HepG2 (cell line): ENCODE data around the gene CNTD1. TPM values are rescaled to one million over a fixed set of nuclear protein-coding genes. Genes with fewer than 3 reads are reported as not detected.

ENCODE experiments used
- ATAC-seq: fragments of 200-7000 bp; cut with Tn5 transposase; 3 replicates; pipeline ENCODE4 v1.9.1; 2020; ENCODE audit warnings: mild to moderate bottlenecking, moderate library complexity
- BruUV-seq: library from RNA; stranded (reverse); fragments of 400-500 nt; replicated peaks from 2 replicates; lab custom pipeline; 2021; lab: Mats Ljungman, UMichigan
- CTCF ChIA-PET: fragments of 300-600 bp; formaldehyde crosslinking; extraction: SDS; loops from one replicate; lab custom pipeline; 2021; ENCODE audit warnings: low total read pairs, inconsistent platforms, low intra/inter-chr PET ratio; lab: Yijun Ruan, JAX
- POLR2A ChIA-PET: fragments of 350-600 bp; sonication (Branson Sonifier 250); formaldehyde crosslinking; loops from one replicate; lab custom pipeline; 2020; ENCODE audit warnings: antibody characterized with exemption, inconsistent platforms; lab: Yijun Ruan, JAX
- DNase-seq: peaks from one replicate; pipeline ENCODE4 v3.0.0-alpha.2; 2015; ENCODE audit warnings: low spot score
- FAIRE-seq: peaks from 3 replicates; lab custom pipeline; 2011; peaks lifted over from hg19 to GRCh38; lab: Jason Lieb, UNC
- H2AFZ ChIP-seq: one replicate; pipeline ENCODE4 v1.6.1; 2011; ENCODE audit warnings: low read length, inconsistent platforms
- H3K27ac ChIP-seq: fragments of 300-600 bp; 3 replicates; pipeline ENCODE4 v1.8.0; 2011; ENCODE audit warnings: mixed run types, mild to moderate bottlenecking, mixed read lengths, low read length, inconsistent platforms; ENCODE audit not compliant: insufficient read depth; ENCODE audit errors: extremely low read length
- H3K27me3 ChIP-seq, 2 experiments: fragments of 200-600 bp in 1 of 2; 2 replicates in 1 of 2; 3 replicates in 1 of 2; pipeline versions ENCODE4 v1.6.0 to v1.8.0; 2011; ENCODE audit warnings: low read length in 2 of 2, mild to moderate bottlenecking in 2 of 2, moderate library complexity in 2 of 2, inconsistent platforms in 1 of 2; ENCODE audit not compliant: insufficient read depth in 2 of 2, control insufficient read depth in 1 of 2
- H3K36me3 ChIP-seq, 2 experiments: fragments of 200-600 bp in 1 of 2; replicated peaks in 1 of 2; 2 replicates in 1 of 2; 3 replicates in 1 of 2; pipeline versions ENCODE4 v1.5.1 to v1.8.0; 2011; ENCODE audit warnings: low read length in 2 of 2, inconsistent platforms in 1 of 2; ENCODE audit not compliant: insufficient read depth in 2 of 2, control insufficient read depth in 1 of 2
- H3K4me1 ChIP-seq: 2 replicates; pipeline ENCODE4 v1.5.1; 2012; ENCODE audit warnings: low read length, inconsistent platforms; ENCODE audit not compliant: insufficient read depth
- H3K4me2 ChIP-seq: 2 replicates; pipeline ENCODE4 v1.6.0; 2011; ENCODE audit warnings: low read depth, low read length, inconsistent platforms
- H3K4me3 ChIP-seq, 3 experiments: fragments of 200-600 bp in 1 of 3; sonication (generic), shearing (Covaris generic) in 1 of 3; replicated peaks in 1 of 3; 2 replicates each; pipeline ENCODE4 v1.5.1; 2011 to 2016; ENCODE audit warnings: low read length in 3 of 3, inconsistent platforms in 2 of 3, low read depth in 2 of 3, mild to moderate bottlenecking in 2 of 3, control low read depth in 1 of 3, mixed read lengths in 1 of 3; ENCODE audit not compliant: insufficient read depth in 1 of 3
- H3K79me2 ChIP-seq: one replicate; pipeline ENCODE4 v1.6.1; 2011; ENCODE audit warnings: low read length, inconsistent platforms; ENCODE audit not compliant: insufficient read depth
- H3K9ac ChIP-seq: 2 replicates; pipeline ENCODE4 v1.6.0; 2011; ENCODE audit warnings: mild to moderate bottlenecking, low read depth, low read length, inconsistent platforms; ENCODE audit not compliant: insufficient read depth
- H3K9me3 ChIP-seq: 2 replicates; pipeline ENCODE4 v1.5.1; 2012; ENCODE audit warnings: mild to moderate bottlenecking, low read length
- H4K20me1 ChIP-seq: 2 replicates; pipeline ENCODE4 v1.6.0; 2011; ENCODE audit warnings: inconsistent platforms, mild to moderate bottlenecking, low read length, moderate library complexity; ENCODE audit not compliant: insufficient read depth
- CC2D1A ChIP-seq: sonication (generic); formaldehyde crosslinking; IDR thresholded peaks from 2 replicates; pipeline ENCODE4 v1.8.1; 2023; ENCODE audit warnings: mild to moderate bottlenecking, missing genetic modification reagents
- FOXC1 ChIP-seq: sonication (generic); formaldehyde crosslinking; IDR thresholded peaks from 2 replicates; pipeline ENCODE4 v1.8.0; 2022; ENCODE audit warnings: mild to moderate bottlenecking, missing genetic modification reagents, borderline replicate concordance
- GATAD1 ChIP-seq: IDR thresholded peaks from 2 replicates; pipeline ENCODE4 v1.6.1; 2016; ENCODE audit warnings: missing genetic modification reagents, missing compliant biosample characterization
- HNRNPK ChIP-seq: fragments of 200-400 bp; formaldehyde crosslinking; IDR thresholded peaks from 2 replicates; pipeline ENCODE4 v1.6.1; 2018; ENCODE audit warnings: low read length, low read depth, moderate library complexity, mild to moderate bottlenecking; ENCODE audit not compliant: poor library complexity, severe bottlenecking
- KDM3A ChIP-seq: IDR thresholded peaks from 2 replicates; pipeline ENCODE4 v1.6.1; 2018; ENCODE audit warnings: low read depth, missing compliant biosample characterization
- TCF7 ChIP-seq: sonication (generic); IDR thresholded peaks from 2 replicates; pipeline ENCODE4 v1.6.1; 2016; ENCODE audit warnings: antibody characterized with exemption, low read depth
- TEAD3 ChIP-seq: optimal IDR thresholded peaks from 2 replicates; pipeline ENCODE3; 2016; ENCODE audit warnings: borderline replicate concordance
- TRIM22 ChIP-seq: fragments of 450-650 bp; IDR thresholded peaks from 2 replicates; pipeline ENCODE4 v1.6.1; 2017
- ZNF17 ChIP-seq: sonication (generic); formaldehyde crosslinking; IDR thresholded peaks from 2 replicates; pipeline ENCODE4 v1.5.0; 2020; ENCODE audit warnings: mild to moderate bottlenecking, missing genetic modification reagents
- ZNF260 ChIP-seq: sonication (generic); formaldehyde crosslinking; IDR thresholded peaks from 2 replicates; pipeline ENCODE4 v1.4.0; 2020; ENCODE audit warnings: missing genetic modification reagents, low read depth, mild to moderate bottlenecking, borderline replicate concordance
- ZNF383 ChIP-seq: sonication (generic); formaldehyde crosslinking; IDR thresholded peaks from 2 replicates; pipeline ENCODE4 v1.4.0; 2020; ENCODE audit warnings: missing genetic modification reagents, mild to moderate bottlenecking, borderline replicate concordance
- ZNF407 ChIP-seq: sonication (generic); formaldehyde crosslinking; IDR thresholded peaks from one replicate; pipeline ENCODE4 v1.5.1; 2020; ENCODE audit warnings: mild to moderate bottlenecking, missing genetic modification reagents; ENCODE audit errors: not compliant biosample characterization
- WGBS: methylation state at CpG from one replicate; pipeline ENCODE4 v1.1.6; 2017; ENCODE audit warnings: low lambda C conversion rate; 5-methylcytosine and 5-hydroxymethylcytosine counted together
- in situ Hi-C: cut with HindIII; loops from 2 replicates; pipeline ENCODE4 v1.10.0; 2017; ENCODE audit warnings: low pct_unique_long_range_greater_than_20kb; ENCODE audit not compliant: extremely low pct_ligation_motif_present
- intact Hi-C: fragments of 100-400 bp; cut with micrococcal nuclease; formaldehyde crosslinking; loops from one replicate; pipeline ENCODE4 v1.10.0; 2022; ENCODE audit not compliant: unreplicated experiment
- polyA plus RNA-seq, 8 experiments: library from polyadenylated mRNA; depleted of rRNA in 3 of 8; stranded (reverse) in 7 of 8; unstranded in 1 of 8; fragments of >200 nt; fragmentation: Illumina TruSeq in 4 of 8; extraction: Trizol in 4 of 8; gene quantifications; 2 replicates each; pipeline versions ENCODE4 v1.2.1 to v1.2.3, GENCODE V29; 2011 to 2016; ENCODE audit warnings: low read depth in 4 of 8, missing spikeins in 1 of 8, mixed read lengths in 1 of 8; ENCODE audit not compliant: insufficient read depth in 1 of 8
- total RNA-seq, 5 experiments: library from RNA; depleted of rRNA; stranded (reverse); fragments of >200 nt; fragmentation: Illumina TruSeq; extraction: Trizol; gene quantifications; 2 replicates each; pipeline ENCODE4 v1.2.3, GENCODE V29; 2016; ENCODE audit warnings: low read depth in 1 of 5
- TF ChIP-seq, protein P1 (sequence below): IDR thresholded peaks from 2 replicates; pipeline ENCODE4 v1.6.1; 2016; ENCODE audit warnings: low read depth

The CNTD1 gene
- total and polyA plus RNA-seq, 2 of the 13 experiments (the other 11 are each of a cell fraction or from before 2014, with no cell fraction given), result 0.11 to 0.15 TPM

DNA sequence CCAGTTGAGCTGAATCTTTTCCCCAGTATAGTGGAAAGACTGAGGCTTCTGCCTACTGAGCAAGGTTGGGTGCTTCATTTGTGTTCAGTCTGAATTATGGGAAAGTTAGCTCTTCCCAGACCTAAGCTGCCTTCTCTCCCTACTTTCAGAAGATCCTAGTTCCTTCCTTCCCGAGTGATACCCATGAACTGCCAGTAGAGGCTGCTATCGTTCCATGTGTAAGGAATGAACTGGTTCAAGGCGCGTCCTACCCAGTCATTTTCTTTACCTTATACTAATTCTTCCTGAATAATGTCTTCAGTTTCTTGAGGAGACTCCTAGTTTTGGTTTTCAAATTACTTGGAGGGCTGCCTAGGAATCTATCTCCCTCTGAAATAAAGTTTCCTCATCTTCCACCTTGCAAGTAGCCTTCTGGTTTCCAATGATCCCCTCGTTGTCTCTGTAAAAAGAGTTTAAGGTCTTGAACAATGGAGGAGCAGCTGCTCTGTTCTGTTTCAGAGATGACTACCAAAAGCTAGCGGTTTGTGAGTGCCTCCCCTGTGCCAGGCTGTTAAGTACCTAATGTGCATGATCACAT, 44.8 kb downstream of the CNTD1 start:
- Histone ChIP-seq H4K20me1 (no peaks in the 10 kb centered on the region), H3K9ac (no peak overlapping the region), H3K9me3 (no peaks in the 10 kb centered on the region), H3K36me3 (peaks cover 42 to 66% of the 10 kb centered on the region in 2 experiments), H3K4me2 (no peak overlapping the region), H3K27ac (no peak overlapping the region), H3K4me1 (peaks cover 11% of the 10 kb centered on the region; the same call in 1 of the 2 replicates), H3K4me3 (no peak overlapping the region), H3K27me3 (no peaks in the 10 kb centered on the region), H3K79me2 (no peaks in the 10 kb centered on the region), H2AFZ (no peak overlapping the region)
- no TSS peak for BruUV-seq
- CTCF ChIA-PET, result interaction anchor here (1.5 to 3.6 kb wide), 5 partner anchors 86 to 155 kb away, joined by 5 to 68 read pairs (median 6); partner anchors contain the start of gene RPL27
- in situ Hi-C loops (loop anchor here (5.0 to 10.0 kb wide), 2 partner anchors 84 to 141 kb away; partner anchors contain the start of genes PTGES3L and RUNDC1), intact Hi-C loops (loop anchor here (1.0 to 5.0 kb wide), 3 partner anchors 86 to 139 kb away; partner anchors contain the start of genes PTGES3L and RUNDC1)
- 62% methylated on average over 6 of the region's 6 CpGs for WGBS
- peak; percentile 71 for ATAC-seq
- peak; percentile 73 for DNase-seq
- peak; percentile 89 for FAIRE-seq
- POLR2A ChIA-PET, result interaction anchor here (0.8 to 5.0 kb wide), 7 partner anchors 10 to 155 kb away, joined by 3 to 39 read pairs (median 8); partner anchors contain the start of genes BECN1, PSME3 and RPL27
- TF ChIP-seq ZNF260, result no peak
- no peak for TF ChIP-seq TCF7
- TF ChIP-seq CC2D1A, result no peak
- TF ChIP-seq TEAD3, result peak; percentile 26
- TF ChIP-seq ZNF407, result no peak
- no peak for TF ChIP-seq HNRNPK
- TF ChIP-seq KDM3A (CRISPR knock-in tag), result peak; percentile 74
- TF ChIP-seq ZNF17, result no peak
- no peak; the same call in 1 of the 2 replicates for TF ChIP-seq GATAD1 (CRISPR knock-in tag)
- no peak for TF ChIP-seq ZNF383 (CRISPR knock-in tag)
- no peak for TF ChIP-seq TRIM22
- TF ChIP-seq, protein P1, sequence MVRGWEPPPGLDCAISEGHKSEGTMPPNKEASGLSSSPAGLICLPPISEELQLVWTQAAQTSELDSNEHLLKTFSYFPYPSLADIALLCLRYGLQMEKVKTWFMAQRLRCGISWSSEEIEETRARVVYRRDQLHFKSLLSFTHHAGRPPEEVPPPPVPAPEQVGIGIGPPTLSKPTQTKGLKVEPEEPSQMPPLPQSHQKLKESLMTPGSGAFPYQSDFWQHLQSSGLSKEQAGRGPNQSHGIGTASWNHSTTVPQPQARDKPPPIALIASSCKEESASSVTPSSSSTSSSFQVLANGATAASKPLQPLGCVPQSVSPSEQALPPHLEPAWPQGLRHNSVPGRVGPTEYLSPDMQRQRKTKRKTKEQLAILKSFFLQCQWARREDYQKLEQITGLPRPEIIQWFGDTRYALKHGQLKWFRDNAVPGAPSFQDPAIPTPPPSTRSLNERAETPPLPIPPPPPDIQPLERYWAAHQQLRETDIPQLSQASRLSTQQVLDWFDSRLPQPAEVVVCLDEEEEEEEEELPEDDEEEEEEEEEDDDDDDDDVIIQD (CRISPR knock-in tag), result no peak
- no peak; the same call in 1 of the 2 replicates for TF ChIP-seq FOXC1 (CRISPR knock-in tag)
